Activated CD4-positive, alpha-beta T cell treated with anti-CD3 and anti-CD28 coated beads, Interleukin-2, amount 10 ng/mL, durations not matched to agents 7 days and 5 days (primary cell): ENCODE data around the gene BCAP31. TPM values are rescaled to one million over a fixed set of nuclear protein-coding genes. Genes with fewer than 3 reads are reported as not detected.
"Not testable (repeated sequence)": the region's sequence is repeated elsewhere in the genome, so short reads cannot be mapped to it uniquely, and the experiment has no call there.

Experiments
- CTCF ChIA-PET: fragments of 350-600 bp; sonication (Branson Sonifier 250); formaldehyde crosslinking; loops from one replicate; lab custom pipeline; 2021; ENCODE audit warnings: antibody characterized with exemption; lab: Charles Lee
- POLR2A ChIA-PET: fragments of 350-600 bp; sonication (Branson Sonifier 250); formaldehyde crosslinking; loops from one replicate; lab custom pipeline; 2021; ENCODE audit warnings: antibody characterized with exemption; lab: Charles Lee
- DNase-seq: peaks from one replicate; pipeline ENCODE4 v3.0.0-alpha.2; 2020
- H3K27ac Mint-ChIP-seq: one replicate; pipeline ENCODE4 v1.8.0; 2021; ENCODE audit warnings: mild to moderate bottlenecking, moderate library complexity, mixed read lengths
- H3K27me3 Mint-ChIP-seq: one replicate; pipeline ENCODE4 v1.8.0; 2021; ENCODE audit warnings: mixed read lengths
- H3K36me3 Mint-ChIP-seq: one replicate; pipeline ENCODE4 v1.8.0; 2021; ENCODE audit warnings: low read depth, mixed read lengths
- H3K4me1 Mint-ChIP-seq: one replicate; pipeline ENCODE4 v1.8.0; 2021; ENCODE audit warnings: mixed read lengths
- H3K4me3 Mint-ChIP-seq: one replicate; pipeline ENCODE4 v1.8.0; 2021; ENCODE audit warnings: mild to moderate bottlenecking, moderate library complexity, mixed read lengths
- H3K9me3 Mint-ChIP-seq: one replicate; pipeline ENCODE4 v1.8.0; 2021; ENCODE audit warnings: mixed read lengths
- total RNA-seq, 2 experiments: library from RNA; stranded (reverse); gene quantifications; one replicate each; pipeline ENCODE4 v1.2.3, GENCODE V29; 2021

BCAP31 gene
- total RNA-seq, 2 experiments from 2014 or later = 142 to 148 TPM

DNA sequence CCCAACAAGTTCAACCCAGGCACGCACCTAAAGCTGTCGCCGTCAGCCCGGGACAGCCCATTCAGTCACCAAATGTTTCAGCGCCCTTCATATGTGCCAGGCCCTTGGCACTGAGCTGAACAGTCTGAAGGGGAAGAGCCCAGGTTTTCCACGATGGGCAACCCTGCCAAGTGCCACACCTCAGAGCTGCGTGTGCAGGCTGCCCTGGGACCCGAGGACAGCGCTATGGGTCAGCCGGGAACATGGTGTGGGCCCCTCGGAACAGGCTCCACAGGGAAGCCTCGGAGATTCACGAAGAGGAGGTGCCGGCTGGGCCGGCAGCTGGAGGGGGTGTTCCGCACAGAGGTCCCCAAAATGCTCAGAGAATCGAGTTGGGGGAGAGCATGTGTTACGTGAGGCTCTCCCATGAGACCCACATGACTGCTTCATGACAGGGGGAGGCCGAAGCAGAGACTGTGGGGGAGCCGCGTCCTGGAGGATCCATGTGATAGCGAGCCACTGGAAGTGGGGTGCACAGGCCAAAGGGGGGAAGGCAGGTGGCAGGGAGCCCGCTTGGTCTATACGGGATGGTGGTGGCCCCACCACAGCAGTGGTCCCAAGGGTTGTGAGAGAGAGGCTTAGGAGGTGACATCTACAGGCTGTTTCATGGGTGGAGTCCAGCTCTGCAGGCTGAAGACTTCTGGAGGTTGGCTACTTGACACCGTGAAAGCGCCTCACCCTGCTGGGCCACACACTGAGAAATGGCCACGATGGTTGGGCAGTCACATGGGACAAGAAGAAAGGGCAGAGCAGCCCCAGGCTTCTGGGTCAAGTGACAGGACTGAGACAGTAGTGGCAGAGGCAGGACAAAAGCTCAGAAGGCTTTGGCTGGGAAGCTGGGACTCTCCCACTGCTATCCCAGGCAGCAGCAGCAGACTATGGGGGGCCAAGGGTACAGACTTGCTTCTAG is 14.2 kb downstream of the BCAP31 start:
- CTCF ChIA-PET = no interaction called here
- DNase-seq = no peak
- peaks cover 15% of the 10 kb centered on the region for H3K36me3 Mint-ChIP-seq
- no peak overlapping the region for H3K4me3 Mint-ChIP-seq
- POLR2A ChIA-PET = no interaction called here
- no peak overlapping the region for H3K27ac Mint-ChIP-seq
- peaks cover 8% of the 10 kb centered on the region for H3K4me1 Mint-ChIP-seq
- H3K9me3 Mint-ChIP-seq = no peaks in the 10 kb centered on the region
- H3K27me3 Mint-ChIP-seq = no peaks in the 10 kb centered on the region

DNA sequence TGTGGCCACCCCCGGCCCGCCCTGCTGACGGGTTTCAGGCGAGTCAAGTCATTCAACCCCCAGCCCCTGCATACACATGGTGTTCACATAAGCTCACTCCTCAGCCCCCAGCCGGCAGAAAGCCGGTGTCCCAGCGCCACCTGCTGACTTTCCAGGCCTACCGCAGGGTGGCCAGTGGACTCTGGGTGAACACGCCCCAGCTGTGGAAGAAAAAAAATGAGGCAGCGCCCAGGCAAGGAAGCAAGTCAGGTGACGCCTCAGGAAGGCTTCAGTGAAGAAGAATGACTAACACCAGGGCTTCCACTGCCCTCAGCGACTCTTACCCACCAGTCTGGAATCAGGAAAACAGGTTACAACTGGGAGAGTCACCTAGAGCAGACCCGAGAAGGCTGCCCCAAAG is 15.8 kb downstream of the BCAP31 start:
- ChIA-PET CTCF (interaction anchor here (1.0 to 1.4 kb wide), 7 partner anchors 9 to 767 kb away, joined by 3 to 5 read pairs (median 3); no protein-coding TSS in a partner anchor), POLR2A (interaction anchor here (0.7 kb wide), 1 partner anchor 306 kb away, joined by 3 read pairs; no protein-coding TSS in a partner anchor)
- Mint-ChIP-seq H3K9me3 (no peaks in the 10 kb centered on the region), H3K4me3 (no peak overlapping the region), H3K4me1 (peaks cover 8% of the 10 kb centered on the region), H3K27ac (no peak overlapping the region), H3K27me3 (no peaks in the 10 kb centered on the region), H3K36me3 (peaks cover 9% of the 10 kb centered on the region)
- peak; percentile 53 for DNase-seq

GRCh38 chrX:153707406-153707805 is 16.8 kb downstream of the BCAP31 start:
- ChIA-PET POLR2A (no interaction called here), CTCF (interaction anchor here (1.0 to 1.4 kb wide), 8 partner anchors 10 to 766 kb away, joined by 3 to 5 read pairs (median 3); no protein-coding TSS in a partner anchor)
- no peak overlapping the region for H3K4me3 Mint-ChIP-seq
- no peak overlapping the region for H3K27ac Mint-ChIP-seq
- no peaks in the 10 kb centered on the region for H3K9me3 Mint-ChIP-seq
- peaks cover 6% of the 10 kb centered on the region for H3K36me3 Mint-ChIP-seq
- no peaks in the 10 kb centered on the region for H3K27me3 Mint-ChIP-seq
- DNase-seq = no peak
- H3K4me1 Mint-ChIP-seq = peaks cover 8% of the 10 kb centered on the region

DNA sequence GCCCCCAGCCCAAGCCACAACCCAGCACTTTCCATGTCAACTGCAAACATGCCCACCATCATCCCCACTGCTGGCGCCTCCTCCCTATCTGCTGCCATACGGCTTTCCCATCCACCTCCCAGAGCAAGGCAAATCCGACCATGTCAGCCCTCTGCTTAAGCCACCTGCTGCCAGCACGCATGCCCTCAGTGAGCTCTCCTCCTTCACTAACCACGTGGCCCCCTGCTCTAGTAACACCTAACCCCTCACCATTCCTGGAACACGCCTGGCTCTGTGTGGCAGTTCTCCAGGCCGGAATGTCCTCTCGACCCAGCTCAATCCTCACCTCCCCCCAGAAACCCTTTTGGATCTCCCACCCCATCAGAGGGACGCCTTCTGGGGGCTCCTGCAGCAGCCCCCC is 17.4 kb downstream of the BCAP31 start:
- H3K36me3 Mint-ChIP-seq = peaks cover 6% of the 10 kb centered on the region
- H3K4me1 Mint-ChIP-seq = peaks cover 8% of the 10 kb centered on the region
- H3K9me3 Mint-ChIP-seq = no peaks in the 10 kb centered on the region
- no peaks in the 10 kb centered on the region for H3K27me3 Mint-ChIP-seq
- ChIA-PET POLR2A (no interaction called here), CTCF (interaction anchor here (1.4 kb wide), 1 partner anchor 240 kb away, joined by 4 read pairs; no protein-coding TSS in a partner anchor)
- no peak overlapping the region for H3K4me3 Mint-ChIP-seq
- H3K27ac Mint-ChIP-seq = peak overlapping the region; percentile 36
- DNase-seq = no peak

DNA sequence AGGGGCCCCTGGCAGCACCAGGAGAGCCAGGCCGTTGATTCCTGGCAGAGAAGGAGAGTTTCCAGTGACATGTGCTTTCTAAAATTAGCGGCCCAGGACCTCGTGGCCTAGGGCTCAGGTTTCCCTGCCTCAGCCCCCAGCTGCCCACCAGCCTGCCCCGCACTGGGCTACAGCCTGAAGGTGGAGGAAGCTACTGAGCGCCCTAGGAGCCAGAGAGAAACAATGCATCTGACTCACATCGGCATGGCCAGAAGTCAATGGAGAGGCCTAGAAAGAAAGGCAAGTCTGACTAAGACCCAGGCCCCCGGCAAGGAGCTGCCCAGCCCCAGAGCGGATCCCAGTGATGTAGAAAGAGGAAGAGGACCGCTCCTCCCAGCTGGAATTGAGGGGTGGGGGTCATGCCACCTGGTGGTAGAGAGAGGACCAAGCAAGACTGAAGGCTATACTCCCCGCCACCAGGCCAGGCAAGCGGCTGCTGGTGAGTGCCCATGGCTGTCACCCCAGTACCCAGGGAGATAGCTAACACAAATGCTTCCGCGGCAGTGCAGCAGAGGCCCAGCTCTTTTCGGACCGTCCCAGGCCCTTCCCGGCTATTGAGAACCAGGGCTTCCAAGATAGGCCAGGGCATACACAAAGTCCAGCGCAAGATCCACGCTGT is 18.7 kb downstream of the BCAP31 start:
- H3K27me3 Mint-ChIP-seq, H3K9me3 Mint-ChIP-seq, POLR2A ChIA-PET, DNase-seq, H3K4me3 Mint-ChIP-seq, H3K36me3 Mint-ChIP-seq, H3K4me1 Mint-ChIP-seq: not testable (repeated sequence)
- peak overlapping the region; percentile 50 for H3K27ac Mint-ChIP-seq
- CTCF ChIA-PET = interaction anchor here (0.7 kb wide), 1 partner anchor 247 kb away, joined by 3 read pairs; no protein-coding TSS in a partner anchor

- DNase-seq, H3K4me1 Mint-ChIP-seq, H3K36me3 Mint-ChIP-seq, POLR2A ChIA-PET, H3K4me3 Mint-ChIP-seq, H3K27me3 Mint-ChIP-seq, H3K9me3 Mint-ChIP-seq, CTCF ChIA-PET: not testable (repeated sequence)
- H3K27ac Mint-ChIP-seq = peak overlapping the region; percentile 50
Measured at GRCh38 chrX:153704631-153705402, 19.4 kb downstream of the BCAP31 start.

- H3K27ac Mint-ChIP-seq = no peak overlapping the region
- H3K27me3 Mint-ChIP-seq = no peaks in the 10 kb centered on the region
- CTCF ChIA-PET = no interaction called here
- POLR2A ChIA-PET = no interaction called here
- DNase-seq = no peak
- no peaks in the 10 kb centered on the region for H3K9me3 Mint-ChIP-seq
- H3K4me3 Mint-ChIP-seq = no peak overlapping the region
- no peaks in the 10 kb centered on the region for H3K36me3 Mint-ChIP-seq
- peaks cover 7% of the 10 kb centered on the region for H3K4me1 Mint-ChIP-seq
Measured at GRCh38 chrX:153704021-153704526, 20.1 kb downstream of the BCAP31 start.

DNA sequence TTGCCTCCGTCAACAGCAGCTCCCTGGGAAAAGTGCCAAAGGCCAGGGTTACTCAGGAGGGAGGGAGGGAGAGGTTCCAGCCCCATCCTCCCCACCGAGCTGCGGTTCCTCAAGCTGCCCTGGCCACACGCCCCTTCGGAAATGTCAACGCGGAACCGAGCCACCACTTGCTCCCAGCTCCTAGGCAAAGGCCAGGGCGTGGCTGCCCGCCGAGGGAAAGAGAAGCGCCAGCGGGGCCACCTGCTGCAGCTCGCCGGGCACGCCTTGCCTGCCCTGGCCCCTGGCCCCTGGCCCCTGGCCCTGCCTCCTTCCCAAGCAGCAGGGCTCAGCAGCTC is 21.2 kb downstream of the BCAP31 start:
- Mint-ChIP-seq H3K4me1 (no peaks in the 10 kb centered on the region), H3K36me3 (no peaks in the 10 kb centered on the region), H3K27me3 (no peaks in the 10 kb centered on the region), H3K27ac (no peak overlapping the region), H3K9me3 (no peaks in the 10 kb centered on the region), H3K4me3 (no peak overlapping the region)
- ChIA-PET POLR2A (no interaction called here), CTCF (interaction anchor here (1.3 kb wide), 1 partner anchor 12 kb away, joined by 3 read pairs; no protein-coding TSS in a partner anchor)
- DNase-seq = no peak

DNA sequence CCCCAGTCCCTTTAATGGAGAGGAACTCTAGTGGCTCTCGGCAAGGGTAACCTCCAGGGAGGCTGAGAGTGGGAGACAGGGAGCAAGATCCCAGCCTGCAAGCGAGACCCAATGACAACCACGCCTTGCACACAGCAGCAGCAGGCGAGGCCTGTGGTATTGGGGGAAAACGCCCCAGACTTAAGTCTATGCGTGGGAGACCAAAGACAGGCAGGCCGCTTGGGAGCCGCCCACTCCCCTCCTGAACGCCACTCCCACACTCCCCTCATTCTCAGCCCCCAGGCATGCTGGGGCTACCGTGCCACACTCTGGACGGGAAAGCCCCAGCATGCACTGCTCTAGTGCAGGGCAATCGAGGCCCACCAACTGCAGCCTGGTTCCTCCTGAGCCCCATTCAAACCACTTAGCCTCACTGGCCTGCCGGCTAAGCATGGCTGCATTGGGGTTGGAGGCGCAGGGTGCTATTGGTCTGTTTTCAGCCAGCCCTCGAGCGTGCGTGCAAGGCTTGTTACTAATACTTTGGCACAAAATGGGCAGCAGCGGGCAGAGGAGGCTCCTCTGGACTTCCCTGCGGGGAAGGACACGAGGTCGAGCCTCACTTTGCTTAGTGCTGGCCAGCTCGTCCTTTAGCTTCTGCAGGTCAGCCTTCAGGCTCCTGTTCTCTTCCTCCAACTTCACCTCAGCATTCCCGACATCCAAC is 21.7 kb downstream of the BCAP31 start:
- no peaks in the 10 kb centered on the region for H3K4me1 Mint-ChIP-seq
- CTCF ChIA-PET = interaction anchor here (1.3 kb wide), 1 partner anchor 13 kb away, joined by 3 read pairs; no protein-coding TSS in a partner anchor
- H3K4me3 Mint-ChIP-seq = no peak overlapping the region
- H3K9me3 Mint-ChIP-seq = no peaks in the 10 kb centered on the region
- H3K27me3 Mint-ChIP-seq = no peaks in the 10 kb centered on the region
- POLR2A ChIA-PET = no interaction called here
- peaks cover 3% of the 10 kb centered on the region for H3K36me3 Mint-ChIP-seq
- no peak for DNase-seq
- H3K27ac Mint-ChIP-seq = no peak overlapping the region

- no peak overlapping the region for H3K4me3 Mint-ChIP-seq
- no peak overlapping the region for H3K27ac Mint-ChIP-seq
- H3K36me3 Mint-ChIP-seq = peaks cover 10% of the 10 kb centered on the region
- no peaks in the 10 kb centered on the region for H3K9me3 Mint-ChIP-seq
- DNase-seq = no peak
- CTCF ChIA-PET = interaction anchor here (1.6 kb wide), 1 partner anchor 19 kb away, joined by 3 read pairs; no protein-coding TSS in a partner anchor
- H3K27me3 Mint-ChIP-seq = no peaks in the 10 kb centered on the region
- POLR2A ChIA-PET = no interaction called here
- H3K4me1 Mint-ChIP-seq = no peaks in the 10 kb centered on the region
Measured at GRCh38 chrX:153701706-153702105, 22.5 kb downstream of the BCAP31 start.

GRCh38 chrX:153700967-153701366 is 23.2 kb downstream of the BCAP31 start:
- no peak for DNase-seq
- Mint-ChIP-seq H3K27ac (no peak overlapping the region), H3K4me1 (no peaks in the 10 kb centered on the region), H3K4me3 (no peak overlapping the region), H3K9me3 (no peaks in the 10 kb centered on the region), H3K36me3 (peaks cover 10% of the 10 kb centered on the region), H3K27me3 (no peaks in the 10 kb centered on the region)
- ChIA-PET CTCF (interaction anchor here (1.6 kb wide), 1 partner anchor 19 kb away, joined by 3 read pairs; no protein-coding TSS in a partner anchor), POLR2A (no interaction called here)
